H9 (cell line): ENCODE measurements around the gene DACH1. TPM values are rescaled to one million over a fixed set of nuclear protein-coding genes. Genes with fewer than 3 reads are reported as not detected.

Experiments used
- DNase-seq: peaks from one replicate; pipeline ENCODE4 v3.0.0-alpha.2; 2017
- H2AFZ ChIP-seq: one replicate; pipeline ENCODE4 v1.6.1; 2013; ENCODE audit warnings: mild to moderate bottlenecking, low read length, control low read depth, moderate library complexity
- H2AK5ac ChIP-seq: 2 replicates; pipeline ENCODE4 v1.6.1; 2013; ENCODE audit warnings: low read length, control low read depth, mixed read lengths; ENCODE audit not compliant: insufficient read length
- H2BK120ac ChIP-seq: one replicate; pipeline ENCODE4 v1.6.1; 2013; ENCODE audit warnings: low read depth, mild to moderate bottlenecking, low read length, control low read depth, inconsistent platforms; ENCODE audit not compliant: poor library complexity, severe bottlenecking
- H2BK12ac ChIP-seq: 2 replicates; pipeline ENCODE4 v1.6.1; 2013; ENCODE audit warnings: low read length, control low read depth, mixed read lengths, low read depth; ENCODE audit not compliant: insufficient read length
- H2BK15ac ChIP-seq: 2 replicates; pipeline ENCODE4 v1.6.1; 2013; ENCODE audit warnings: low read depth, low read length, control low read depth
- H2BK20ac ChIP-seq: one replicate; pipeline ENCODE4 v1.6.1; 2013; ENCODE audit warnings: low read depth, mild to moderate bottlenecking, low read length, control low read depth, inconsistent platforms; ENCODE audit not compliant: poor library complexity, severe bottlenecking
- H2BK5ac ChIP-seq: 2 replicates; pipeline ENCODE4 v1.6.1; 2013; ENCODE audit warnings: low read length, control low read depth, mixed read lengths; ENCODE audit not compliant: insufficient read length
- H3K14ac ChIP-seq: 2 replicates; pipeline ENCODE4 v1.6.1; 2013; ENCODE audit warnings: low read length, control low read depth; ENCODE audit not compliant: insufficient read depth
- H3K18ac ChIP-seq: 2 replicates; pipeline ENCODE4 v1.6.1; 2013; ENCODE audit warnings: low read depth, mild to moderate bottlenecking, mixed read lengths, low read length, control low read depth; ENCODE audit not compliant: insufficient read length
- H3K23ac ChIP-seq: 2 replicates; pipeline ENCODE4 v1.6.1; 2013; ENCODE audit warnings: low read length, control low read depth, mixed read lengths, low read depth; ENCODE audit not compliant: insufficient read length
- H3K23me2 ChIP-seq: 2 replicates; pipeline ENCODE4 v1.6.1; 2013; ENCODE audit warnings: low read depth, mild to moderate bottlenecking, mixed read lengths, low read length, control low read depth; ENCODE audit not compliant: insufficient read length, poor library complexity, severe bottlenecking
- H3K27ac ChIP-seq: 2 replicates; pipeline ENCODE4 v1.5.1; 2013; ENCODE audit warnings: low read length, control low read depth, mixed read lengths, low read depth; ENCODE audit not compliant: insufficient read length
- H3K27me3 ChIP-seq: 2 replicates; pipeline ENCODE4 v1.6.1; 2013; ENCODE audit warnings: low read length, control low read depth, inconsistent platforms; ENCODE audit not compliant: insufficient read depth
- H3K4ac ChIP-seq: 2 replicates; pipeline ENCODE4 v1.6.1; 2013; ENCODE audit warnings: low read depth, mild to moderate bottlenecking, control low read depth, inconsistent platforms, low read length, moderate library complexity
- H3K4me1 ChIP-seq: 2 replicates; pipeline ENCODE4 v1.6.1; 2013; ENCODE audit warnings: low read length, control low read depth, inconsistent platforms; ENCODE audit not compliant: insufficient read depth
- H3K4me2 ChIP-seq: 2 replicates; pipeline ENCODE4 v1.6.1; 2013; ENCODE audit warnings: low read length, control low read depth, mixed read lengths; ENCODE audit not compliant: insufficient read length, insufficient read depth
- H3K56ac ChIP-seq: 2 replicates; pipeline ENCODE4 v1.6.1; 2013; ENCODE audit warnings: low read depth, mild to moderate bottlenecking, mixed read lengths, low read length, control low read depth; ENCODE audit not compliant: insufficient read length
- H3K79me1 ChIP-seq: 2 replicates; pipeline ENCODE4 v1.6.1; 2013; ENCODE audit warnings: low read depth, mild to moderate bottlenecking, moderate library complexity, low read length, control low read depth, inconsistent platforms; ENCODE audit not compliant: insufficient read depth, poor library complexity, severe bottlenecking
- H3K79me2 ChIP-seq: 2 replicates; pipeline ENCODE4 v1.6.1; 2013; ENCODE audit warnings: low read length, control low read depth, inconsistent platforms; ENCODE audit not compliant: insufficient read depth
- H3K9ac ChIP-seq: 2 replicates; pipeline ENCODE4 v1.6.1; 2013; ENCODE audit warnings: low read length, control low read depth, mixed read lengths; ENCODE audit not compliant: insufficient read length; ENCODE audit errors: extremely low read depth
- H3K9me3 ChIP-seq: one replicate; pipeline ENCODE4 v1.6.1; 2013; ENCODE audit warnings: low read depth, low read length, inconsistent platforms; ENCODE audit not compliant: control insufficient read depth
- H3T11ph ChIP-seq: one replicate; pipeline ENCODE4 v1.6.1; 2013; ENCODE audit warnings: mild to moderate bottlenecking, low read length, control low read depth, inconsistent platforms
- H4K20me1 ChIP-seq: one replicate; pipeline ENCODE4 v1.6.1; 2013; ENCODE audit not compliant: control insufficient read depth, insufficient read length, insufficient read depth
- H4K5ac ChIP-seq: 2 replicates; pipeline ENCODE4 v1.6.1; 2013; ENCODE audit warnings: low read depth, mild to moderate bottlenecking, mixed read lengths, low read length, control low read depth; ENCODE audit not compliant: insufficient read length
- H4K8ac ChIP-seq: replicated peaks from 2 replicates; pipeline ENCODE4 v1.6.1; 2013; ENCODE audit warnings: low read length, control low read depth, mixed read lengths, low read depth; ENCODE audit not compliant: insufficient read length
- H4K91ac ChIP-seq: 2 replicates; pipeline ENCODE4 v1.6.1; 2013; ENCODE audit warnings: low read depth, mild to moderate bottlenecking, moderate library complexity, mixed read lengths, low read length, control low read depth; ENCODE audit not compliant: insufficient read length
- H3K27ac Mint-ChIP-seq, 3 experiments: 2 replicates in 2 of 3; 3 replicates in 1 of 3; pipeline ENCODE4 v1.8.0; 2020 to 2021; ENCODE audit warnings: mixed read lengths in 3 of 3, mild to moderate bottlenecking in 1 of 3, moderate library complexity in 1 of 3
- H3K27me3 Mint-ChIP-seq: 2 replicates; pipeline ENCODE4 v1.8.0; 2021; ENCODE audit warnings: low read depth, mild to moderate bottlenecking, moderate library complexity, mixed read lengths
- H3K36me3 Mint-ChIP-seq, 3 experiments: 2 replicates in 2 of 3; 3 replicates in 1 of 3; pipeline ENCODE4 v1.8.0; 2020 to 2021; ENCODE audit warnings: low read depth in 3 of 3, mixed read lengths in 3 of 3; ENCODE audit not compliant: insufficient read depth in 1 of 3
- H3K4me1 Mint-ChIP-seq, 2 experiments: 2 replicates each; pipeline ENCODE4 v1.8.0; 2020; ENCODE audit warnings: mixed read lengths in 2 of 2
- H3K4me3 Mint-ChIP-seq, 2 experiments: 2 replicates in 1 of 2; 3 replicates in 1 of 2; pipeline ENCODE4 v1.8.0; 2020 to 2021; ENCODE audit warnings: mild to moderate bottlenecking in 2 of 2, mixed read lengths in 2 of 2, moderate library complexity in 1 of 2
- H3K9me3 Mint-ChIP-seq, 2 experiments: 2 replicates in 1 of 2; 3 replicates in 1 of 2; pipeline ENCODE4 v1.8.0; 2020; ENCODE audit warnings: mild to moderate bottlenecking in 2 of 2, mixed read lengths in 2 of 2, moderate library complexity in 1 of 2
- total RNA-seq: library from RNA; stranded (reverse); gene quantifications from 2 replicates; pipeline ENCODE4 v1.2.1, GENCODE V29; 2021
- TF ChIP-seq, protein P1 (sequence below): fragments of 200-600 bp; sonication (generic); conservative IDR thresholded peaks from 3 replicates; pipeline ENCODE4 v1.8.0; 2021; ENCODE audit warnings: antibody characterized with exemption, mild to moderate bottlenecking

Gene DACH1
- total RNA-seq, 1 experiment from 2014 or later: not detected

DNA sequence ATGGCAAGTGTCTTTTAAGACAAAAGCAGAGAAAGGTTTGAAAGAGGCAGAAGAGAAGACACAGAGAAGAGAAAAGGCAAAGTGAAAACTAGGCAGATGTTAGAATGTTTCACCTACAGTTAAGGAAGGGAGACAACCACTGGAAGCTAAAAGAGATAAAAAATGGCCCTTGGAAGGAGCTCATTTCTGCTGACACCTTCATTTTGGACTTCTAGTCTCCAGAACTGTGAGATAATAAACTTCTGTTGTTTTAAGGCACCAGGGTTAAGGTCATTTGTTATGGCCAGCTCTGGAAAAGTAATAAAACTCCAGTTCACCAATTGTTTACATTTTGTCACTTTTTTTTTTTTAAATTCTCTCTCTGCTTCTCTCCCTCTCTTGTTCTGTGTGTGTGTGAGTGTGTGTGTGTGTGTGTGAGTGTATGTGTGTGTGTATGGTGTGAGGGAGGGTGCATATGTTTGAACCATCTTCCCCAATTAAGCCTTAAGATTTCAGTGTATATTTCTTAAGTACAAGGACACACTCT, 374.6 kb downstream of the DACH1 start:
- no peaks in the 10 kb centered on the region for H3K79me1 ChIP-seq
- H3T11ph ChIP-seq: no peak overlapping the region
- no peak overlapping the region for H3K14ac ChIP-seq

More for the DNA sequence above, 374.6 kb downstream of the DACH1 start:
- H3K56ac ChIP-seq: no peak overlapping the region
- H2BK5ac ChIP-seq: no peak overlapping the region
- no peak overlapping the region for H2AFZ ChIP-seq
- no peaks in the 10 kb centered on the region for H3K27me3 ChIP-seq
- H4K20me1 ChIP-seq: no peaks in the 10 kb centered on the region
- H3K9me3 ChIP-seq: no peaks in the 10 kb centered on the region
- Mint-ChIP-seq H3K9me3 (no peaks in the 10 kb centered on the region), H3K36me3 (no peaks in the 10 kb centered on the region), H3K27ac (no peak overlapping the region), H3K4me3 (no peak overlapping the region), H3K4me1 (no peaks in the 10 kb centered on the region), H3K27me3 (no peaks in the 10 kb centered on the region)
- no peak overlapping the region for H3K23ac ChIP-seq
- no peaks in the 10 kb centered on the region for H3K79me2 ChIP-seq
- H3K4me1 ChIP-seq: no peaks in the 10 kb centered on the region
- H3K9ac ChIP-seq: no peak overlapping the region
- no peak overlapping the region for H3K4ac ChIP-seq
- H3K23me2 ChIP-seq: no peaks in the 10 kb centered on the region
- H4K5ac ChIP-seq: no peak overlapping the region
- H4K8ac ChIP-seq: no peak overlapping the region
- no peak for DNase-seq
- H2BK12ac ChIP-seq: no peak overlapping the region
- no peak overlapping the region for H2BK20ac ChIP-seq
- H3K27ac ChIP-seq: no peak overlapping the region
- H2BK15ac ChIP-seq: no peak overlapping the region
- TF ChIP-seq, protein P1, sequence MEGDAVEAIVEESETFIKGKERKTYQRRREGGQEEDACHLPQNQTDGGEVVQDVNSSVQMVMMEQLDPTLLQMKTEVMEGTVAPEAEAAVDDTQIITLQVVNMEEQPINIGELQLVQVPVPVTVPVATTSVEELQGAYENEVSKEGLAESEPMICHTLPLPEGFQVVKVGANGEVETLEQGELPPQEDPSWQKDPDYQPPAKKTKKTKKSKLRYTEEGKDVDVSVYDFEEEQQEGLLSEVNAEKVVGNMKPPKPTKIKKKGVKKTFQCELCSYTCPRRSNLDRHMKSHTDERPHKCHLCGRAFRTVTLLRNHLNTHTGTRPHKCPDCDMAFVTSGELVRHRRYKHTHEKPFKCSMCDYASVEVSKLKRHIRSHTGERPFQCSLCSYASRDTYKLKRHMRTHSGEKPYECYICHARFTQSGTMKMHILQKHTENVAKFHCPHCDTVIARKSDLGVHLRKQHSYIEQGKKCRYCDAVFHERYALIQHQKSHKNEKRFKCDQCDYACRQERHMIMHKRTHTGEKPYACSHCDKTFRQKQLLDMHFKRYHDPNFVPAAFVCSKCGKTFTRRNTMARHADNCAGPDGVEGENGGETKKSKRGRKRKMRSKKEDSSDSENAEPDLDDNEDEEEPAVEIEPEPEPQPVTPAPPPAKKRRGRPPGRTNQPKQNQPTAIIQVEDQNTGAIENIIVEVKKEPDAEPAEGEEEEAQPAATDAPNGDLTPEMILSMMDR: no peak
- no peak overlapping the region for H4K91ac ChIP-seq
- no peak overlapping the region for H2AK5ac ChIP-seq
- H3K18ac ChIP-seq: no peak overlapping the region
- H2BK120ac ChIP-seq: no peak overlapping the region
- no peak overlapping the region for H3K4me2 ChIP-seq
